PFSK-1 (cell line): ENCODE results near the gene CASP7.

Experiments used
- POLR2AphosphoS5 ChIP-seq: IDR thresholded peaks from 2 replicates; pipeline ENCODE4 v1.6.1; 2012; ENCODE audit warnings: low read depth, mild to moderate bottlenecking, control low read depth, low read length, moderate library complexity
- SIN3A ChIP-seq: IDR thresholded peaks from 2 replicates; pipeline ENCODE4 v1.6.1; 2012; ENCODE audit warnings: mild to moderate bottlenecking, low read length, moderate library complexity, borderline replicate concordance; ENCODE audit not compliant: insufficient read depth
- TAF1 ChIP-seq: IDR thresholded peaks from 2 replicates; pipeline ENCODE4 v1.6.1; 2012; ENCODE audit warnings: low read length, control low read depth, borderline replicate concordance; ENCODE audit not compliant: insufficient read depth
- TF ChIP-seq, protein P1 (sequence below), 2 experiments: IDR thresholded peaks; 2 replicates each; pipeline versions ENCODE4 v1.6.1 to v1.8.0; 2011 to 2012; ENCODE audit warnings: low read depth in 2 of 2, low read length in 2 of 2, control low read depth in 1 of 2, inconsistent platforms in 1 of 2, mild to moderate bottlenecking in 1 of 2, moderate library complexity in 1 of 2; ENCODE audit not compliant: insufficient read depth in 1 of 2

- TF ChIP-seq, protein P1, sequence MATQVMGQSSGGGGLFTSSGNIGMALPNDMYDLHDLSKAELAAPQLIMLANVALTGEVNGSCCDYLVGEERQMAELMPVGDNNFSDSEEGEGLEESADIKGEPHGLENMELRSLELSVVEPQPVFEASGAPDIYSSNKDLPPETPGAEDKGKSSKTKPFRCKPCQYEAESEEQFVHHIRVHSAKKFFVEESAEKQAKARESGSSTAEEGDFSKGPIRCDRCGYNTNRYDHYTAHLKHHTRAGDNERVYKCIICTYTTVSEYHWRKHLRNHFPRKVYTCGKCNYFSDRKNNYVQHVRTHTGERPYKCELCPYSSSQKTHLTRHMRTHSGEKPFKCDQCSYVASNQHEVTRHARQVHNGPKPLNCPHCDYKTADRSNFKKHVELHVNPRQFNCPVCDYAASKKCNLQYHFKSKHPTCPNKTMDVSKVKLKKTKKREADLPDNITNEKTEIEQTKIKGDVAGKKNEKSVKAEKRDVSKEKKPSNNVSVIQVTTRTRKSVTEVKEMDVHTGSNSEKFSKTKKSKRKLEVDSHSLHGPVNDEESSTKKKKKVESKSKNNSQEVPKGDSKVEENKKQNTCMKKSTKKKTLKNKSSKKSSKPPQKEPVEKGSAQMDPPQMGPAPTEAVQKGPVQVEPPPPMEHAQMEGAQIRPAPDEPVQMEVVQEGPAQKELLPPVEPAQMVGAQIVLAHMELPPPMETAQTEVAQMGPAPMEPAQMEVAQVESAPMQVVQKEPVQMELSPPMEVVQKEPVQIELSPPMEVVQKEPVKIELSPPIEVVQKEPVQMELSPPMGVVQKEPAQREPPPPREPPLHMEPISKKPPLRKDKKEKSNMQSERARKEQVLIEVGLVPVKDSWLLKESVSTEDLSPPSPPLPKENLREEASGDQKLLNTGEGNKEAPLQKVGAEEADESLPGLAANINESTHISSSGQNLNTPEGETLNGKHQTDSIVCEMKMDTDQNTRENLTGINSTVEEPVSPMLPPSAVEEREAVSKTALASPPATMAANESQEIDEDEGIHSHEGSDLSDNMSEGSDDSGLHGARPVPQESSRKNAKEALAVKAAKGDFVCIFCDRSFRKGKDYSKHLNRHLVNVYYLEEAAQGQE (IDR thresholded peaks at IDR 0.05; ENCODE audit: insufficient read depth in 1 of 2, low read depth in 2 of 2, low read length in 2 of 2): no peak
- TF ChIP-seq TAF1: no peak
- no peak for TF ChIP-seq POLR2AphosphoS5
- TF ChIP-seq SIN3A: no peak
These were observed 26.9 kb downstream of the CASP7 start for GRCh38 chr10:113706623-113707022.
